D341Med (cell line): ENCODE measurements around the gene CATSPER1.
"Not testable (repeated sequence)": the region's sequence is repeated elsewhere in the genome, so short reads cannot be mapped to it uniquely, and the experiment has no call there.

Experiments used
- DNase-seq: peaks from one replicate; pipeline ENCODE4 v3.0.0; 2012; ENCODE audit warnings: low spot score

Gene CATSPER1

DNA sequence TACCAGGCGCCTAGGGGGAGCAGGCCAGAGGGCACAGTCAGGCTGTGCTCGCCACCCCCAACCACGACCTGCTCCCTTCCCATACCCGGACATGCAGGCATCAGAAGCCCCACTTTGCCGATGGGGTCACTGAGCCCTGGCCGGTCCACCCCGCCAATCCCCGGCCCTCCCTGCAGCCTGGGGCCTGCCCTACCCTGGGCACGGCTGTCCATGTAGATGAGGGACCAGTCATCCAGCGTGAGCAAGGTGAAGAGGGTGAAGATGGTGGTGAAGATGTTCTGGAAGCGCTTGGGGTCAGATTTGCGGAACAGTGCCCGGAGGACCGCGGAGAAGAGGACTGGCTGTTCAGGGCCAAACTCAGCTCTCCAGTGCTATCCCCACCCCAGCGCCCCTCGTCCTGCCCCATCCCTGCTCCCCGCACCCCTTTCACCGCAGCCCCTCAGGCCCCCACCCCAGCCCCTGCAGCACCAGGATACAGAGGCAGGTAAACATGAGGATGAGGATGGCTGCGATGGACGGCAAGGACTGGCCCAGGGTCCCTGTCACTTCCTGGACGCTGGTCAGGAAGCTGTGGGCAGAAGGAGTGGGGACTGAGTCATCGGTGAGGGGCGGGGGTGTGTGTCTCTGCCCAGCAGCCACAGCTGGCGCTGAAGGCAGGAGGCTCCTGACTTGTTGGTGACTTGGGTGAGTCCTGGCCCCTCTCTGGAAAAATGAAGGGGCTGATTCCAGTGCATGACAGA lies 5.5 kb downstream of the CATSPER1 start:
- DNase-seq: no peak

DNA sequence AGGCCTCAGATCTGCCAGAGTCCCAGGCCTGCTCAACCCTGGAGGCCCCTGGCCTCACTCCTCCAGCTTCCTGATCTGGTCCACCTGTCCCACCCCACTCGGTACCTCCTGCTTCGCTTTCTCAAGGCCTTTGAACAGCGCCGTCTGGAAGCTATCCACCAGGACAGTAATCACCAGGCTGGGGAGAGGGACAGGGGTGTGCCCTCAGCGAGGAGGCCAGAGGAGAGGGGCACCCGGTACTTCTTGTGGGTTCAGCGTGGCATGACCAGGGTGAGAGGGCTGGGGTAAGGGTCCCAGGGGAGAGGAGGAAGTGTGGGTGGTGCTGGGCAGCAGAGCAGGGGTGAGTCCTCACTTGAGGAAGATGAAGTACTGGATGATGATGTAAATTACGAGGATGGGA lies 6.1 kb downstream of the CATSPER1 start:
- DNase-seq: no peak

DNA sequence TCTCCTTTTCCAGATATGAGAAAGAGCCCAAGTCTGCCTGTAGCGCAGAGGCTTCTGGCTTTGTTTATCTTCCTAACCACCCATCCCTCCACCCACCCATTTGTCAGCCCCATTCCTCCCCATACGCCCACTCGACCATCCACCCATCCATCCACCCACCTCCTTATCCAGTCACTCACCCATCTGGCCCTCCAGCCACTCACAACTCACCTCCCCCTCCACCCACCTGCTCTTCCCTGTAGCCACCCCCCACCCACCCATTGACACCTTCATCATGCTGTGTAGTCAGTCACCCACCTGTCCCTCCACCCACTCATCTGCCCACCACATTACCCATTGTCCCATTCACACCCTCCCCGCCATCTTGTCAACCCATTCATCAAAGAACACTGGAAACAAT lies 9.0 kb downstream of the CATSPER1 start:
- DNase-seq: no peak

GRCh38 chr11:66016793-66017177 lies 9.5 kb downstream of the CATSPER1 start:
- no peak for DNase-seq

- DNase-seq: no peak
These were observed 10.1 kb downstream of the CATSPER1 start for GRCh38 chr11:66015936-66016792.

GRCh38 chr11:66015454-66015881 lies 10.8 kb downstream of the CATSPER1 start:
- no peak for DNase-seq

- DNase-seq: no peak
These were observed 11.3 kb downstream of the CATSPER1 start for GRCh38 chr11:66014804-66015453.

- no peak for DNase-seq
These were observed 12.5 kb downstream of the CATSPER1 start for GRCh38 chr11:66013762-66014100.

- no peak for DNase-seq
These were observed 13.1 kb downstream of the CATSPER1 start for GRCh38 chr11:66012946-66013761.

GRCh38 chr11:66012371-66012945 lies 13.8 kb downstream of the CATSPER1 start:
- no peak for DNase-seq

- peak; percentile 28 for DNase-seq
These were observed 14.4 kb downstream of the CATSPER1 start, which contains the start of gene CST6 for GRCh38 chr11:66011785-66012303. Gene CST6, plus strand, starts transcription at chr11:66012008. Its CDS starts 37 bp downstream, at chr11:66012045.

DNA sequence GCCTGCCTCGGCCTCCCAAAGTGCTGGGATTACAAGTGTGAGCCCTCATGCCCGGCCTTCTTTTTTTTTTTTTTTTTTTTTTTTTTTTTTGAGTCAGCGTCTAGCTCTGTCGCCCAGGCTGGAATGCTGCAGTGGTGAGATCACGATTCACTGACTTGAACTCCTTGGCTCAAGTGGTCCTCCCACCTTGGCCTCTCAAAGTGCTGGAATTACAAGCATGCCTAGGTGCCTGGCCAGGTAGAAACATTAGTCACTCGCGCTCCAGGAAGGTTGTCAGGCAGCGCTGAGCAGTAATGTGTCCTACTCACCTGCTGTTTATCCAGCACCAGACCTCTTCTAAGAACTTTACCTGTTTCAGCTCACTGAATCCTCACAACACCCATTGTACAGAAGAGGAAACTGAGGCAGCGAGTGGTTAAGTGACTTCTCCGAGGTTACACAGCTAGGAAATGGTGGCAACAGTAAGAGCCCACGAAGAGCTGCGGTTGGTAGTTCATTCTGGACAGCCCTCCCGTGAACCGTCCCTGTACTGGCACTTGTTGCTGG lies 15.0 kb downstream of the CATSPER1 start:
- DNase-seq: no peak

DNA sequence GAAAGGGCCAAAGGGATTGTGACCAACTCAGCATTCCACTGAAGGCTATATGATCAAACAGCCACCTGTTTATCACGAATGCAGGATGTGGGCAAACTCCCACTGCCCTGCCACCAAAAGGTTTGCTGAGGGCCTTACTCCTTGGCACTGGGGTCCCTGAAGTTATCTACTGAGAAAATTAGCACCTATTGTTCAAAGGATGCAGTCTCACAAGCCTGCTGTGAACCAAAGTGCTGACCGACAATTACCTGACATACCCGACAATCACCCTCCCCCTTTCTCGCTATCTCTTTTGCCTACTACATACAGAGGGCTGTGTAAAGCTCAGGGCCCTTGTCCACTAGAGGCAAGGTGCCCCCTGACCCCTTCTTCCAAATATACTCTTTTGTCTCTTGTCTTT lies 16.2 kb downstream of the CATSPER1 start:
- not testable (repeated sequence) for DNase-seq

- peak; percentile 53 for DNase-seq
These were observed 17.7 kb downstream of the CATSPER1 start for GRCh38 chr11:66008468-66009101.

- DNase-seq: no peak
These were observed 18.2 kb downstream of the CATSPER1 start for GRCh38 chr11:66008095-66008467.

DNA sequence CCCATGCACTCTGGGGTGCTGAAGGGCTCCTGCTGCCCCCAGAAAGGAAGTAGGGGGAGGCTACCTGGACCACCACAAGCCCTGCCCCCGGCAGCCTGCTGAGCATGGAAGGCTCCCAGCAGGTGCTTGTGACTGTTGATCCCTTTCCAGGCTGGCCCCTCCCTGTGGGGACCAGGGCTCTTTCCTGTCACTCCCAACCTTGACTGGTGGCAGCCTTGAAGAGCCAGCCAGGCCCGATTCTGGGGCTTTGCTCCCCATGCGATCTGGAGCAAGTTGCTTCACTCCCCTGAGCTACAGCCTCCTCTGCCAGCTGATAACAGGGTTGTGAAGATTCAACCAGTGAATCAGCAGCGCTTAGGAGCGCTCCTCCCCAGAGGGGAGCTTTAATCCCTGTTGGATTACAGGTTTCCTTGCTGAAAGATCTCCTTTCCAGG lies 19.1 kb downstream of the CATSPER1 start:
- DNase-seq: peak; percentile 73

DNA sequence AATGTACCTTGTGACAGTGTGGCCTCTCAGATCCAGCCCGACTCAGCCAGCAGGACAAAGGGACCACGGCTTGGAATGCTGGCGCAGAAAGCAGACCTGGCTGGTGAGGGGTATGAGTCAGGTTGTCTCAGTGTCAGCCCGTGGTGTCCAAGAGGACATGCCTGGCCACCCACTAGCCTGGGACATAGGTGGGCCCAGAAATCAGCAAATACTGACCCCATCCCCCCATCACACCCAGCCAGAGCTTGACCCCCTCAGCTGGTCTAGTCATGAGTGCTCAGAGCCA lies 19.4 kb downstream of the CATSPER1 start:
- DNase-seq: peak; percentile 24

GRCh38 chr11:66006134-66006890 lies 20.0 kb downstream of the CATSPER1 start:
- DNase-seq: no peak

- no peak for DNase-seq
These were observed 22.1 kb downstream of the CATSPER1 start for GRCh38 chr11:66004186-66004585.

- DNase-seq: no peak
These were observed 23.0 kb downstream of the CATSPER1 start for GRCh38 chr11:66003291-66003690.
